ENCODE data around the gene MGAT5. TPM values are rescaled to one million over a fixed set of nuclear protein-coding genes. Genes with fewer than 3 reads are reported as not detected.

The MGAT5 gene
- total and polyA plus RNA-seq, 2 donors from 2014 or later: 14.3 to 40.9 TPM

DNA sequence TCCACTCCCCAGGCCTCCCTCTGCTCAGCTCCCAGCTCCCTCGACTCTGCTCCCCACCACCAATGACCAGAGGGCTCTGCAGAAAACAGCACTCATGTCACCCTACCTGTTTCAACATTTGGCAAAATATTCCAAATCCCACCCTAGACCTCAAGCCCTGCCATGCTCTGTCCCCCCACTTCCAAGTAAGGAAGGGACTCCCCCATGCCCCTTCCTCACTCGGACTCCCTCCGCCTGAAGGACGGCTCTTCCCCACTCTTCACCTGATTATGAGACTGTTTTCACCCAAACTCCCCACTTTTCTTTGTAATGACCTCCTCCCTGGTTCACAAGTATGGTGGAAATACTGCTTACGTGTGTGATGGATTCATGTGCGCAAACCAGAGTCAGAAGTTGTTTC is 208.4 kb downstream of the MGAT5 start:
- no peak overlapping the region for H3K4me3 ChIP-seq (ENCODE audit: low read length in 3 of 3)

DNA sequence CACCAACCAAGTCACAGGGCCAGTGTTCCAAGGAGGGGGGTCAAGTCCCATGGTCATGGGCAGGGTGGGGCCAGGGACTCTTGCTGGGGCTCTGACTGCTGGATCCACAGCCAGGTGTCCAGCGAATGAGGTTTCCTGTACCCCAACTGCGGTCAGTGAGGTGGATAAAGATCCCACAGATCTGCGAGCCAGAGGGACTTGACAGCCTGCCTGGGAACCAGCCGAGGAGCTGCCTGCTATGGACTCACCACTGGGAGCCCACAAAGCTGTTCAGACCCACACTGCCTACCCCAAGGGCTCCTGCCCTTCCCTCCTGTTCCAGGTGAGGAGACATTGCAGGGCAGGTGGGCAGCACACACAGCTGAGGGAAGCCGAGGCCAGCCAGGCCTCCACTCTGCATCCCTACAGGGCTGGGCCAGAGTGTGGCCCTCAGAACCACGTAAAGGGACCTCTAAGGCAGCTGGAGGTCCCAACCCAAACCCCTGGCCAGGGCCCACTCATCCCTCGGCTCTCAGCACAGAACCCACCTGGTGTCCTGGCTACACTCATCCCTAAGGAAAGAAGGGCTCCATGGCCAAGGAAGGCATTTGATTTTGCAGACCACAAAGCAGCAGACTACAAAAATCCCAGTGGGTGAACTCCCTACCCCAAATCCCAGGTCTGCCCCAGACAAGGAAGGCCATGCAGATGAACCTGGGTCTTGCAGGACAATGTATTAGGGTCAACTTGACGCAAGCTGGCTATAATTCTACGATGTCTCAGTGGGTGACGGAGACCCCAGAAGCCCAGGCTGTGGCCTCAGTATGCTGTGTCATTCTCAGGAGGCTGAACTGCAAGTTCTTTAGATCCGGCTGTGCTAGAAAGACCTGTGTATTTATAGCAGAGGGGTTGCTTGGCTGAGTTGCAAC is 209.2 kb downstream of the MGAT5 start:
- Histone ChIP-seq H3K27me3 (ENCODE audit: control insufficient read depth, insufficient read depth, low read length) (no peaks in the 10 kb centered on the region), H3K4me3 (ENCODE audit: low read length in 3 of 3) (no peak overlapping the region), H3K4me1 (ENCODE audit: control insufficient read depth in 2 of 3, insufficient read depth in 2 of 3, low read depth in 1 of 3, low read length in 3 of 3) (no peaks in the 10 kb centered on the region), H3K36me3 (ENCODE audit: control insufficient read depth in 2 of 3, insufficient read depth in 3 of 3, low read length in 3 of 3) (no peaks in the 10 kb centered on the region), H3K9me3 (ENCODE audit: control insufficient read depth in 2 of 3, insufficient read depth in 1 of 3, low read length in 3 of 3) (no peaks in the 10 kb centered on the region), H3K9ac (ENCODE audit: low read length in 3 of 3) (no peak overlapping the region), H3K27ac (ENCODE audit: low read depth in 2 of 2, low read length in 2 of 2) (no peak overlapping the region)
- FAIRE-seq: no peak
- TF ChIP-seq, protein P1, sequence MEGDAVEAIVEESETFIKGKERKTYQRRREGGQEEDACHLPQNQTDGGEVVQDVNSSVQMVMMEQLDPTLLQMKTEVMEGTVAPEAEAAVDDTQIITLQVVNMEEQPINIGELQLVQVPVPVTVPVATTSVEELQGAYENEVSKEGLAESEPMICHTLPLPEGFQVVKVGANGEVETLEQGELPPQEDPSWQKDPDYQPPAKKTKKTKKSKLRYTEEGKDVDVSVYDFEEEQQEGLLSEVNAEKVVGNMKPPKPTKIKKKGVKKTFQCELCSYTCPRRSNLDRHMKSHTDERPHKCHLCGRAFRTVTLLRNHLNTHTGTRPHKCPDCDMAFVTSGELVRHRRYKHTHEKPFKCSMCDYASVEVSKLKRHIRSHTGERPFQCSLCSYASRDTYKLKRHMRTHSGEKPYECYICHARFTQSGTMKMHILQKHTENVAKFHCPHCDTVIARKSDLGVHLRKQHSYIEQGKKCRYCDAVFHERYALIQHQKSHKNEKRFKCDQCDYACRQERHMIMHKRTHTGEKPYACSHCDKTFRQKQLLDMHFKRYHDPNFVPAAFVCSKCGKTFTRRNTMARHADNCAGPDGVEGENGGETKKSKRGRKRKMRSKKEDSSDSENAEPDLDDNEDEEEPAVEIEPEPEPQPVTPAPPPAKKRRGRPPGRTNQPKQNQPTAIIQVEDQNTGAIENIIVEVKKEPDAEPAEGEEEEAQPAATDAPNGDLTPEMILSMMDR (IDR thresholded peaks at IDR 0.05; ENCODE audit: borderline replicate concordance, extremely low read depth, insufficient read depth): no peak
- intact Hi-C loops (cut with DNase I): no loop called here
- peak in 1 of 5 donors; percentile 32 for DNase-seq

More for the DNA sequence above, 208.4 kb downstream of the MGAT5 start:
- H3K36me3 ChIP-seq (ENCODE audit: control insufficient read depth in 2 of 3, insufficient read depth in 3 of 3, low read length in 3 of 3): no peaks in the 10 kb centered on the region
- H3K27me3 ChIP-seq (ENCODE audit: control insufficient read depth, insufficient read depth, low read length): no peaks in the 10 kb centered on the region
- H3K9ac ChIP-seq (ENCODE audit: low read length in 3 of 3): no peak overlapping the region
- FAIRE-seq (no peak), DNase-seq (peak in 1 of 5 donors; percentile 30)
- intact Hi-C loops (cut with DNase I): no loop called here
- no peaks in the 10 kb centered on the region for H3K9me3 ChIP-seq (ENCODE audit: control insufficient read depth in 2 of 3, insufficient read depth in 1 of 3, low read length in 3 of 3)
- no peak overlapping the region for H3K27ac ChIP-seq (ENCODE audit: low read depth in 2 of 2, low read length in 2 of 2)
- no peaks in the 10 kb centered on the region for H3K4me1 ChIP-seq (ENCODE audit: control insufficient read depth in 2 of 3, insufficient read depth in 2 of 3, low read depth in 1 of 3, low read length in 3 of 3)
- TF ChIP-seq, protein P1 (IDR thresholded peaks at IDR 0.05; ENCODE audit: borderline replicate concordance, extremely low read depth, insufficient read depth): no peak

DNA sequence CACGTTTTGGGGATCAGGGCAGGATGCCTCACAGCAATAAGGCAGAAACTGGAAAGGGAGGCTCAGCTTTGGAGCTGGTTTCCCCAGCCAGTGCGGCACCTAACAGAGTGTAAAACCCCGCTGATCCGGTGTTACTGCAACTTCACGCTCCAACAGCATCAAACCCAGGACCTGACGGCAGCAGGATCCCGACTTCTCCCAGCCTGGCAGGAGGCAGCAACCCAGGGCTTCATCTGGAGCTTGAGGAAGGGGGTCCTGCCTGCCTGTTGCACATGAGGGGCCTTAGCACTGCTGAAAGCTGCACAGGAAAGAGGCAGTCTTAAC is 209.8 kb downstream of the MGAT5 start:
- Histone ChIP-seq H3K27ac (ENCODE audit: low read depth in 2 of 2, low read length in 2 of 2) (no peak overlapping the region), H3K4me1 (ENCODE audit: control insufficient read depth in 2 of 3, insufficient read depth in 2 of 3, low read depth in 1 of 3, low read length in 3 of 3) (no peaks in the 10 kb centered on the region), H3K27me3 (ENCODE audit: control insufficient read depth, insufficient read depth, low read length) (no peaks in the 10 kb centered on the region), H3K9ac (ENCODE audit: low read length in 3 of 3) (no peak overlapping the region), H3K4me3 (ENCODE audit: low read length in 3 of 3) (no peak overlapping the region), H3K9me3 (ENCODE audit: control insufficient read depth in 2 of 3, insufficient read depth in 1 of 3, low read length in 3 of 3) (no peaks in the 10 kb centered on the region), H3K36me3 (ENCODE audit: control insufficient read depth in 2 of 3, insufficient read depth in 3 of 3, low read length in 3 of 3) (no peaks in the 10 kb centered on the region)
- intact Hi-C loops (cut with DNase I): no loop called here
- TF ChIP-seq, protein P1 (IDR thresholded peaks at IDR 0.05; ENCODE audit: borderline replicate concordance, extremely low read depth, insufficient read depth): no peak
- peak in 1 of 5 donors; percentile 22 for DNase-seq
- no peak for FAIRE-seq
